HepG2 (cell line): ENCODE results near the gene CXADR. TPM values are rescaled to one million over a fixed set of nuclear protein-coding genes. Genes with fewer than 3 reads are reported as not detected.

ENCODE experiments used
- ELF4 ChIP-seq: sonication (generic); formaldehyde crosslinking; IDR thresholded peaks from 2 replicates; pipeline ENCODE4 v1.5.0; 2020; ENCODE audit warnings: missing genetic modification reagents, mild to moderate bottlenecking, moderate library complexity, borderline replicate concordance
- HMG20A ChIP-seq: IDR thresholded peaks from 2 replicates; pipeline ENCODE4 v1.6.1; 2016; ENCODE audit warnings: borderline replicate concordance
- HNRNPH1 ChIP-seq: fragments of 200-400 bp; formaldehyde crosslinking; optimal IDR thresholded peaks from 2 replicates; pipeline ENCODE3; 2017; ENCODE audit warnings: mild to moderate bottlenecking, low read depth, low read length
- MAFK ChIP-seq, 2 experiments: IDR thresholded peaks in 1 of 2; conservative IDR thresholded peaks in 1 of 2; 2 replicates each; pipeline ENCODE4 v1.6.1; 2011; ENCODE audit warnings: improper control_type of control experiment in 2 of 2, low read length in 2 of 2
- MTF1 ChIP-seq: sonication (generic); formaldehyde crosslinking; IDR thresholded peaks from 2 replicates; pipeline ENCODE4 v1.5.0; 2020; ENCODE audit warnings: missing genetic modification reagents
- RBFOX2 ChIP-seq: fragments of 200-400 bp; formaldehyde crosslinking; IDR thresholded peaks from 2 replicates; pipeline ENCODE4 v1.6.1; 2017; ENCODE audit warnings: low read depth, mild to moderate bottlenecking, low read length
- THAP11 ChIP-seq: IDR thresholded peaks from 2 replicates; pipeline ENCODE4 v1.6.1; 2016; ENCODE audit warnings: missing biosample characterization, missing genetic modification reagents
- ZKSCAN8 ChIP-seq: IDR thresholded peaks from 2 replicates; pipeline ENCODE4 v1.6.1; 2016; ENCODE audit warnings: borderline replicate concordance, missing genetic modification reagents, missing compliant biosample characterization
- ZNF337 ChIP-seq: sonication (generic); formaldehyde crosslinking; IDR thresholded peaks from 2 replicates; pipeline ENCODE4 v1.5.1; 2020; ENCODE audit warnings: missing genetic modification reagents, low read depth, mild to moderate bottlenecking, borderline replicate concordance
- ZNF562 ChIP-seq: sonication (generic); formaldehyde crosslinking; IDR thresholded peaks from 2 replicates; pipeline ENCODE4 v1.8.0; 2022; ENCODE audit warnings: missing genetic modification reagents, borderline replicate concordance
- ZNF616 ChIP-seq: sonication (generic); formaldehyde crosslinking; IDR thresholded peaks from 2 replicates; pipeline ENCODE4 v1.5.0; 2020; ENCODE audit warnings: low read depth, mild to moderate bottlenecking, missing genetic modification reagents
- ZNF652 ChIP-seq: IDR thresholded peaks from 2 replicates; pipeline ENCODE4 v1.6.1; 2016; ENCODE audit warnings: low read depth, borderline replicate concordance
- polyA plus RNA-seq, 8 experiments: library from polyadenylated mRNA; depleted of rRNA in 3 of 8; stranded (reverse) in 7 of 8; unstranded in 1 of 8; fragments of >200 nt; fragmentation: Illumina TruSeq in 4 of 8; extraction: Trizol in 4 of 8; gene quantifications; 2 replicates each; pipeline versions ENCODE4 v1.2.1 to v1.2.3, GENCODE V29; 2011 to 2016; ENCODE audit warnings: low read depth in 4 of 8, missing spikeins in 1 of 8, mixed read lengths in 1 of 8; ENCODE audit not compliant: insufficient read depth in 1 of 8
- total RNA-seq, 5 experiments: library from RNA; depleted of rRNA; stranded (reverse); fragments of >200 nt; fragmentation: Illumina TruSeq; extraction: Trizol; gene quantifications; 2 replicates each; pipeline ENCODE4 v1.2.3, GENCODE V29; 2016; ENCODE audit warnings: low read depth in 1 of 5
- TF ChIP-seq, protein P1 (sequence below): sonication (generic); formaldehyde crosslinking; IDR thresholded peaks from 2 replicates; pipeline ENCODE4 v1.5.1; 2020; ENCODE audit warnings: mild to moderate bottlenecking, missing genetic modification reagents, moderate library complexity
- TF ChIP-seq, protein P2 (sequence below): sonication (generic); formaldehyde crosslinking; conservative IDR thresholded peaks from 2 replicates; pipeline ENCODE4 v1.4.0; 2020; ENCODE audit warnings: mild to moderate bottlenecking, missing genetic modification reagents, moderate library complexity
- TF ChIP-seq, protein P3 (sequence below): sonication (generic); formaldehyde crosslinking; IDR thresholded peaks from 2 replicates; pipeline ENCODE4 v1.8.1; 2022; ENCODE audit warnings: mild to moderate bottlenecking, missing genetic modification reagents
- TF ChIP-seq, protein P4 (sequence below): sonication (generic); formaldehyde crosslinking; IDR thresholded peaks from 2 replicates; pipeline ENCODE4 v1.8.0; 2022; ENCODE audit warnings: low read depth, missing genetic modification reagents
- TF ChIP-seq, protein P5 (sequence below): sonication (generic); formaldehyde crosslinking; IDR thresholded peaks from 2 replicates; pipeline ENCODE4 v1.4.0; 2020; ENCODE audit warnings: missing genetic modification reagents
- TF ChIP-seq, protein P6 (sequence below): sonication (generic); formaldehyde crosslinking; IDR thresholded peaks from 2 replicates; pipeline ENCODE4 v1.5.0; 2020; ENCODE audit warnings: mild to moderate bottlenecking, missing genetic modification reagents, borderline replicate concordance

Gene CXADR
- total and polyA plus RNA-seq, 2 of the 13 experiments (the other 11 are each of a cell fraction or from before 2014, with no cell fraction given): 86.8 to 110 TPM

DNA sequence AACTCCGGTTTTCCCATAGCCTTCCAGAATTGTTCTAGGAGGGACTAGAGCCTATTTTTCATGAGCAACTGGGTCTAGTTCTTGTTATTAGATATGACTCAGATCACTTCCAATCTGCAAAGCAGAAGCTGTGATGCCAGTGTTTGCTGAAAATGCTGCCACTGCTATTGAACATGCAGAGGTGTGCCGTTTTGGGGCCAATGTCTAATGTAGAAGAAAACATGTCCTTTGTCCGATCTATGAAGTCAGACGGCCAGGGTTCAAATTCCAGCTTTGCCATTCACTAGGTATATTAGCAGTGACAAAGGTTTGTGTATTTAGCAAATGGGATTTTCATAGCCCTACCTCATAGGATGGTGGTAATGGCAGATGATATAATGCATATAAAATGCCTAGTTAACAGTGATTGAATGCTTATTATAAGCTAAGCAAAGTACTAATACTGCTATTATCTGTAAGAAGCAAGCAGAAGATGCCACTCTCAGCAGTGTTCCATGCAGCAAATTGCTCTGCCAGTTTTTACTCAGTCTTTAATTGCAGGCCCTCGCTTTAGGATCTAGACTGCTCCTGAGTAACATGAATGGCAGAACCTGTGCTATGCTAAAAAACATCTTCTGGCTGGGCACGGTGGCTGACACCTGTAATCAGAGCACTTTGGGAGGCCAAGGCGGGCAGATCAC is 40.1 kb upstream of the CXADR start (continued):
- TF ChIP-seq ZNF562 (CRISPR knock-in tag): no peak
- 0 out of 2 replicates have a peak, but pooled peaks have one; percentile 40 for TF ChIP-seq RBFOX2
- TF ChIP-seq ZNF616 (CRISPR knock-in tag): no peak
- TF ChIP-seq, protein P1, sequence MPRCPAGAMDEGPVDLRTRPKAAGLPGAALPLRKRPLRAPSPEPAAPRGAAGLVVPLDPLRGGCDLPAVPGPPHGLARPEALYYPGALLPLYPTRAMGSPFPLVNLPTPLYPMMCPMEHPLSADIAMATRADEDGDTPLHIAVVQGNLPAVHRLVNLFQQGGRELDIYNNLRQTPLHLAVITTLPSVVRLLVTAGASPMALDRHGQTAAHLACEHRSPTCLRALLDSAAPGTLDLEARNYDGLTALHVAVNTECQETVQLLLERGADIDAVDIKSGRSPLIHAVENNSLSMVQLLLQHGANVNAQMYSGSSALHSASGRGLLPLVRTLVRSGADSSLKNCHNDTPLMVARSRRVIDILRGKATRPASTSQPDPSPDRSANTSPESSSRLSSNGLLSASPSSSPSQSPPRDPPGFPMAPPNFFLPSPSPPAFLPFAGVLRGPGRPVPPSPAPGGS (CRISPR knock-in tag): no peak
- no peak for TF ChIP-seq ELF4 (CRISPR knock-in tag)
- no peak for TF ChIP-seq ZKSCAN8 (CRISPR knock-in tag)
- TF ChIP-seq THAP11 (CRISPR knock-in tag): peak; percentile 45; the same call in 1 of the 2 replicates
- TF ChIP-seq, protein P2, sequence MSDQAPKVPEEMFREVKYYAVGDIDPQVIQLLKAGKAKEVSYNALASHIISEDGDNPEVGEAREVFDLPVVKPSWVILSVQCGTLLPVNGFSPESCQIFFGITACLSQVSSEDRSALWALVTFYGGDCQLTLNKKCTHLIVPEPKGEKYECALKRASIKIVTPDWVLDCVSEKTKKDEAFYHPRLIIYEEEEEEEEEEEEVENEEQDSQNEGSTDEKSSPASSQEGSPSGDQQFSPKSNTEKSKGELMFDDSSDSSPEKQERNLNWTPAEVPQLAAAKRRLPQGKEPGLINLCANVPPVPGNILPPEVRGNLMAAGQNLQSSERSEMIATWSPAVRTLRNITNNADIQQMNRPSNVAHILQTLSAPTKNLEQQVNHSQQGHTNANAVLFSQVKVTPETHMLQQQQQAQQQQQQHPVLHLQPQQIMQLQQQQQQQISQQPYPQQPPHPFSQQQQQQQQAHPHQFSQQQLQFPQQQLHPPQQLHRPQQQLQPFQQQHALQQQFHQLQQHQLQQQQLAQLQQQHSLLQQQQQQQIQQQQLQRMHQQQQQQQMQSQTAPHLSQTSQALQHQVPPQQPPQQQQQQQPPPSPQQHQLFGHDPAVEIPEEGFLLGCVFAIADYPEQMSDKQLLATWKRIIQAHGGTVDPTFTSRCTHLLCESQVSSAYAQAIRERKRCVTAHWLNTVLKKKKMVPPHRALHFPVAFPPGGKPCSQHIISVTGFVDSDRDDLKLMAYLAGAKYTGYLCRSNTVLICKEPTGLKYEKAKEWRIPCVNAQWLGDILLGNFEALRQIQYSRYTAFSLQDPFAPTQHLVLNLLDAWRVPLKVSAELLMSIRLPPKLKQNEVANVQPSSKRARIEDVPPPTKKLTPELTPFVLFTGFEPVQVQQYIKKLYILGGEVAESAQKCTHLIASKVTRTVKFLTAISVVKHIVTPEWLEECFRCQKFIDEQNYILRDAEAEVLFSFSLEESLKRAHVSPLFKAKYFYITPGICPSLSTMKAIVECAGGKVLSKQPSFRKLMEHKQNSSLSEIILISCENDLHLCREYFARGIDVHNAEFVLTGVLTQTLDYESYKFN (CRISPR knock-in tag): peak; percentile 99
- TF ChIP-seq, protein P3, sequence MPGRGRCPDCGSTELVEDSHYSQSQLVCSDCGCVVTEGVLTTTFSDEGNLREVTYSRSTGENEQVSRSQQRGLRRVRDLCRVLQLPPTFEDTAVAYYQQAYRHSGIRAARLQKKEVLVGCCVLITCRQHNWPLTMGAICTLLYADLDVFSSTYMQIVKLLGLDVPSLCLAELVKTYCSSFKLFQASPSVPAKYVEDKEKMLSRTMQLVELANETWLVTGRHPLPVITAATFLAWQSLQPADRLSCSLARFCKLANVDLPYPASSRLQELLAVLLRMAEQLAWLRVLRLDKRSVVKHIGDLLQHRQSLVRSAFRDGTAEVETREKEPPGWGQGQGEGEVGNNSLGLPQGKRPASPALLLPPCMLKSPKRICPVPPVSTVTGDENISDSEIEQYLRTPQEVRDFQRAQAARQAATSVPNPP (CRISPR knock-in tag): 0 out of 2 replicates have a peak, but pooled peaks have one; percentile 38
- no peak for TF ChIP-seq HNRNPH1
- TF ChIP-seq, protein P4, sequence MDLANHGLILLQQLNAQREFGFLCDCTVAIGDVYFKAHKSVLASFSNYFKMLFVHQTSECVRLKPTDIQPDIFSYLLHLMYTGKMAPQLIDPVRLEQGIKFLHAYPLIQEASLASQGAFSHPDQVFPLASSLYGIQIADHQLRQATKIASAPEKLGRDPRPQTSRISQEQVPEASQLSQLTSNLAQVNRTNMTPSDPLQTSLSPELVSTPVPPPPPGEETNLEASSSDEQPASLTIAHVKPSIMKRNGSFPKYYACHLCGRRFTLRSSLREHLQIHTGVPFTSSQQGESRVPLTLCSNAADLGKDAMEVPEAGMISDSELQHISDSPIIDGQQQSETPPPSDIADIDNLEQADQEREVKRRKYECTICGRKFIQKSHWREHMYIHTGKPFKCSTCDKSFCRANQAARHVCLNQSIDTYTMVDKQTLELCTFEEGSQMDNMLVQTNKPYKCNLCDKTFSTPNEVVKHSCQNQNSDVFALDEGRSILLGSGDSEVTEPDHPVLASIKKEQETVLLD (CRISPR knock-in tag): 0 out of 2 replicates have a peak, but pooled peaks have one; percentile 34
- TF ChIP-seq HMG20A (CRISPR knock-in tag): peak; percentile 82
- TF ChIP-seq, protein P5, sequence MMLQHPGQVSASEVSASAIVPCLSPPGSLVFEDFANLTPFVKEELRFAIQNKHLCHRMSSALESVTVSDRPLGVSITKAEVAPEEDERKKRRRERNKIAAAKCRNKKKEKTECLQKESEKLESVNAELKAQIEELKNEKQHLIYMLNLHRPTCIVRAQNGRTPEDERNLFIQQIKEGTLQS (CRISPR knock-in tag): peak; percentile 80
- peak; percentile 29 to 65; a peak in 3 of 4 replicates for TF ChIP-seq MAFK (conservative IDR thresholded peaks at IDR 0.05 in 1 of 2, IDR thresholded peaks at IDR 0.05 in 1 of 2; ENCODE audit: low read length in 2 of 2)
- TF ChIP-seq, protein P6, sequence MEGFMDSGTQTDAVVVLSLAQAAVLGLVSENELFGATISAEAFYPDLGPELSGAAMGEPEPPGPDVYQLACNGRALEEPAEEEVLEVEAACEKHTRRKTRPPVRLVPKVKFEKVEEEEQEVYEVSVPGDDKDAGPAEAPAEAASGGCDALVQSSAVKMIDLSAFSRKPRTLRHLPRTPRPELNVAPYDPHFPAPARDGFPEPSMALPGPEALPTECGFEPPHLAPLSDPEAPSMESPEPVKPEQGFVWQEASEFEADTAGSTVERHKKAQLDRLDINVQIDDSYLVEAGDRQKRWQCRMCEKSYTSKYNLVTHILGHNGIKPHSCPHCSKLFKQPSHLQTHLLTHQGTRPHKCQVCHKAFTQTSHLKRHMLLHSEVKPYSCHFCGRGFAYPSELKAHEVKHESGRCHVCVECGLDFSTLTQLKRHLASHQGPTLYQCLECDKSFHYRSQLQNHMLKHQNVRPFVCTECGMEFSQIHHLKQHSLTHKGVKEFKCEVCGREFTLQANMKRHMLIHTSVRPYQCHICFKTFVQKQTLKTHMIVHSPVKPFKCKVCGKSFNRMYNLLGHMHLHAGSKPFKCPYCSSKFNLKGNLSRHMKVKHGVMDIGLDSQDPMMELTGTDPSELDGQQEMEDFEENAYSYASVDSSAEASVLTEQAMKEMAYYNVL (CRISPR knock-in tag): peak; percentile 90; the same call in 1 of the 2 replicates
- TF ChIP-seq ZNF652 (CRISPR knock-in tag): peak; percentile 48; the same call in 1 of the 2 replicates
- TF ChIP-seq MTF1 (CRISPR knock-in tag): no peak
- no peak for TF ChIP-seq ZNF337 (CRISPR knock-in tag)
